BE2C (cell line): ENCODE results near the gene ASTN1.

Experiments used
- DNase-seq: peaks from one replicate; pipeline ENCODE4 v3.0.0-alpha.2; 2020
- H3K27me3 ChIP-seq: fragments of 250-450 bp; sonication (Bioruptor Pico); 2 replicates; pipeline ENCODE4 v1.5.1; 2020; ENCODE audit warnings: mild to moderate bottlenecking
- H3K36me3 ChIP-seq: fragments of 250-450 bp; sonication (Bioruptor Pico); 2 replicates; pipeline ENCODE4 v1.5.1; 2020; ENCODE audit warnings: mild to moderate bottlenecking
- H3K4me1 ChIP-seq: fragments of 250-450 bp; sonication (Bioruptor Pico); 2 replicates; pipeline ENCODE4 v1.5.1; 2020
- H3K4me3 ChIP-seq: 2 replicates; pipeline ENCODE4 v1.5.1; 2011; ENCODE audit warnings: low read depth, low read length
- H3K9me3 ChIP-seq: fragments of 250-450 bp; sonication (Bioruptor Pico); 2 replicates; pipeline ENCODE4 v1.5.1; 2020
- CTCF ChIP-seq: IDR thresholded peaks from 2 replicates; pipeline ENCODE4 v1.5.1; 2012; ENCODE audit warnings: mild to moderate bottlenecking, low read depth, low read length

The ASTN1 gene

GRCh38 chr1:176880955-176881595 is 283.4 kb downstream of the ASTN1 start:
- Histone ChIP-seq H3K4me1 (no peaks in the 10 kb centered on the region; the same call in 1 of the 2 replicates), H3K4me3 (no peak overlapping the region), H3K9me3 (no peaks in the 10 kb centered on the region), H3K36me3 (no peaks in the 10 kb centered on the region), H3K27me3 (no peaks in the 10 kb centered on the region)
- TF ChIP-seq CTCF: peak; percentile 84
- DNase-seq: peak; percentile 81

GRCh38 chr1:176879784-176880620 is 284.5 kb downstream of the ASTN1 start:
- no peaks in the 10 kb centered on the region for H3K9me3 ChIP-seq
- no peak for DNase-seq
- H3K4me3 ChIP-seq: no peak overlapping the region
- no peaks in the 10 kb centered on the region for H3K36me3 ChIP-seq
- TF ChIP-seq CTCF: no peak
- H3K27me3 ChIP-seq: no peaks in the 10 kb centered on the region
- H3K4me1 ChIP-seq: no peaks in the 10 kb centered on the region; the same call in 1 of the 2 replicates

GRCh38 chr1:176878750-176879536 is 285.6 kb downstream of the ASTN1 start:
- TF ChIP-seq CTCF: peak; percentile 35

GRCh38 chr1:176877557-176877956 is 287.0 kb downstream of the ASTN1 start:
- no peaks in the 10 kb centered on the region for H3K36me3 ChIP-seq
- no peak for DNase-seq
- H3K9me3 ChIP-seq: peaks cover 2% of the 10 kb centered on the region; the same call in 1 of the 2 replicates
- no peak overlapping the region for H3K4me3 ChIP-seq
- H3K27me3 ChIP-seq: no peaks in the 10 kb centered on the region
- H3K4me1 ChIP-seq: no peaks in the 10 kb centered on the region; the same call in 1 of the 2 replicates
- TF ChIP-seq CTCF: no peak

More at GRCh38 chr1:176878750-176879536, 285.6 kb downstream of the ASTN1 start:
- no peaks in the 10 kb centered on the region for H3K9me3 ChIP-seq
- no peaks in the 10 kb centered on the region for H3K27me3 ChIP-seq
- no peak overlapping the region for H3K4me3 ChIP-seq
- H3K4me1 ChIP-seq: no peaks in the 10 kb centered on the region; the same call in 1 of the 2 replicates
- no peaks in the 10 kb centered on the region for H3K36me3 ChIP-seq
- peak; percentile 21 for DNase-seq

GRCh38 chr1:176876966-176877515 is 287.5 kb downstream of the ASTN1 start:
- H3K9me3 ChIP-seq: peaks cover 2% of the 10 kb centered on the region; the same call in 1 of the 2 replicates
- H3K36me3 ChIP-seq: no peaks in the 10 kb centered on the region
- no peak for DNase-seq
- no peaks in the 10 kb centered on the region; the same call in 1 of the 2 replicates for H3K4me1 ChIP-seq
- TF ChIP-seq CTCF: no peak
- H3K27me3 ChIP-seq: no peaks in the 10 kb centered on the region
- H3K4me3 ChIP-seq: no peak overlapping the region
